Thyroid gland (tissue), 4 donors: ENCODE measurements around the gene SNRK. TPM values are rescaled to one million over a fixed set of nuclear protein-coding genes. Genes with fewer than 3 reads are reported as not detected.

Source experiments
- DNase-seq, 2 donors: peaks; one replicate each; pipeline ENCODE4 v3.0.0-alpha.2; 2019
- H3K27ac ChIP-seq, 3 donors: fragments of 200-600 bp; sonication (generic); 1 replicate in 2 of 3; 2 replicates in 1 of 3; pipeline ENCODE4 v1.5.1; 2016 to 2019; ENCODE audit warnings: mild to moderate bottlenecking in 1 of 3, moderate library complexity in 1 of 3
- H3K27me3 ChIP-seq: fragments of 200-600 bp; sonication (generic); one replicate; pipeline ENCODE4 v1.5.1; 2019
- H3K36me3 ChIP-seq, 2 donors: fragments of 200-600 bp; sonication (generic); one replicate each; pipeline ENCODE4 v1.5.1; 2016 to 2019
- H3K4me1 ChIP-seq, 2 donors: fragments of 200-600 bp; sonication (generic); one replicate each; pipeline ENCODE4 v1.5.1; 2017 to 2019
- H3K4me3 ChIP-seq, 3 donors: fragments of 200-600 bp; sonication (generic); replicated peaks in 1 of 3; 1 replicate in 2 of 3; 2 replicates in 1 of 3; pipeline ENCODE4 v1.5.1; 2016; ENCODE audit warnings: mild to moderate bottlenecking in 1 of 3
- H3K9me3 ChIP-seq: fragments of 200-600 bp; sonication (generic); one replicate; pipeline ENCODE4 v1.5.1; 2017
- POLR2A ChIP-seq, 2 donors: fragments of 450-650 bp; IDR thresholded peaks; one replicate each; pipeline ENCODE4 v1.6.1; 2017; ENCODE audit warnings: antibody characterized with exemption in 2 of 2, mild to moderate bottlenecking in 2 of 2, moderate library complexity in 1 of 2
- WGBS, 2 donors: methylation state at CpG; one replicate each; pipeline ENCODE4 v1.1.5; 2017; 5-methylcytosine and 5-hydroxymethylcytosine counted together
- intact Hi-C: fragments of 100-400 bp; cut with DNase I; formaldehyde crosslinking; loops from one replicate; pipeline ENCODE4 v1.15.1; 2023
- total RNA-seq, 4 donors: library from RNA; depleted of rRNA; stranded (reverse); fragments of >200 nt; gene quantifications; one replicate each; pipeline ENCODE4 v1.2.3, GENCODE V29; 2016
- TF ChIP-seq, protein P1 (sequence below), 6 experiments: fragments of 200-600 bp in 3 of 6; fragments of 450-650 bp in 3 of 6; sonication (generic) in 3 of 6; IDR thresholded peaks; one replicate each; pipeline ENCODE4 v1.5.1; 2016 to 2019; ENCODE audit warnings: antibody characterized with exemption in 6 of 6, mild to moderate bottlenecking in 2 of 6, inconsistent platforms in 1 of 6, moderate library complexity in 1 of 6

SNRK gene
- total RNA-seq, 4 donors from 2014 or later, result 44.2 to 90.5 (median 65.0) TPM

DNA sequence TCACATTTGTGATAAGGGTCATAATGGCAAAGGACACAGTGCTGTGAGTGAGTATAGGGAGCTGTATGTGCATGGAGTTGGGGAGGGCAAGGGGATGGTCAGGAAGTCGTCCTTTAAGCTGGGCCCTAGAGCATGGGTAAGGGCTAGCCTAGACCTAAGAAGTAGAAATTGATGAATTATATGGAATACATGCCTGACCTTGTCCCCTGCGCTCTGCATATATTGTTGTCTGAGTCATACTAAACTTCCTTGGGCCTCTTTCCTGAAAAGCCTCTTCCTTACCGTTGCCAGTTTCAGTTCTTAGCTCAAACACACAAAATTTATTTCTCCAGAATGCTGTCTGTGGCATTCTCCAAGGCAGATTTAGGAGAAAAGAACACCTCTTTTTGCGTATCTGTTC is 4.6 kb downstream of the SNRK start:
- no peaks in the 10 kb centered on the region for H3K9me3 ChIP-seq
- TF ChIP-seq POLR2A (IDR thresholded peaks at IDR 0.05), result no peak
- TF ChIP-seq, protein P1, sequence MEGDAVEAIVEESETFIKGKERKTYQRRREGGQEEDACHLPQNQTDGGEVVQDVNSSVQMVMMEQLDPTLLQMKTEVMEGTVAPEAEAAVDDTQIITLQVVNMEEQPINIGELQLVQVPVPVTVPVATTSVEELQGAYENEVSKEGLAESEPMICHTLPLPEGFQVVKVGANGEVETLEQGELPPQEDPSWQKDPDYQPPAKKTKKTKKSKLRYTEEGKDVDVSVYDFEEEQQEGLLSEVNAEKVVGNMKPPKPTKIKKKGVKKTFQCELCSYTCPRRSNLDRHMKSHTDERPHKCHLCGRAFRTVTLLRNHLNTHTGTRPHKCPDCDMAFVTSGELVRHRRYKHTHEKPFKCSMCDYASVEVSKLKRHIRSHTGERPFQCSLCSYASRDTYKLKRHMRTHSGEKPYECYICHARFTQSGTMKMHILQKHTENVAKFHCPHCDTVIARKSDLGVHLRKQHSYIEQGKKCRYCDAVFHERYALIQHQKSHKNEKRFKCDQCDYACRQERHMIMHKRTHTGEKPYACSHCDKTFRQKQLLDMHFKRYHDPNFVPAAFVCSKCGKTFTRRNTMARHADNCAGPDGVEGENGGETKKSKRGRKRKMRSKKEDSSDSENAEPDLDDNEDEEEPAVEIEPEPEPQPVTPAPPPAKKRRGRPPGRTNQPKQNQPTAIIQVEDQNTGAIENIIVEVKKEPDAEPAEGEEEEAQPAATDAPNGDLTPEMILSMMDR (IDR thresholded peaks at IDR 0.05), result no peak
- DNase-seq, result no peak
- WGBS, 2 donors, result 77 to 84% methylated on average over 4 of the region's 4 CpGs
- no peaks in the 10 kb centered on the region for H3K36me3 ChIP-seq
- no peaks in the 10 kb centered on the region for H3K27me3 ChIP-seq
- H3K4me3 ChIP-seq, result peak overlapping the region in 1 of 3 donors; percentile 4
- intact Hi-C loops, result loop anchor here (10.0 kb wide), 1 partner anchor 214 kb away; no protein-coding TSS in a partner anchor
- peaks cover 30 to 52% of the 10 kb centered on the region in 2 donors for H3K4me1 ChIP-seq
- peak overlapping the region in 1 of 3 donors; percentile 88 for H3K27ac ChIP-seq

DNA sequence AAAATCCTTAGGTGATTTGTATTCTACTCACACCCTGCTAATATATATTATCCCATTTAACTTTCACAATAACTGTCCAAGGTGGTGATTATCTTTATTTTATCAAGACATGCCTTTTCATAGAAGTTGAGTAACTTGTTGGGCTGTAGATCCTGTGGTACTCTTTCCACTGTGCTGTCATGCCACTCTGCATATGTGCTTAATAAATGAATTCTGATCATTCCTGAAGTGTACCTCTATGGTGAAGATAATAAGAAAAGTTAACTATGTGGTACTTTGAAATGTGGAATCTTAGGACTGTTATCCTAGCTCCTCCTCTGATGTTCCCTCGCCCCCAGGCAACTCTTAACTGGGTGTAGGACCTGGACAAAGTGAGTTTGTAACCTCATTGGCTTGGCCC is 5.2 kb downstream of the SNRK start:
- peak overlapping the region in 1 of 3 donors; percentile 8 for H3K27ac ChIP-seq

DNA sequence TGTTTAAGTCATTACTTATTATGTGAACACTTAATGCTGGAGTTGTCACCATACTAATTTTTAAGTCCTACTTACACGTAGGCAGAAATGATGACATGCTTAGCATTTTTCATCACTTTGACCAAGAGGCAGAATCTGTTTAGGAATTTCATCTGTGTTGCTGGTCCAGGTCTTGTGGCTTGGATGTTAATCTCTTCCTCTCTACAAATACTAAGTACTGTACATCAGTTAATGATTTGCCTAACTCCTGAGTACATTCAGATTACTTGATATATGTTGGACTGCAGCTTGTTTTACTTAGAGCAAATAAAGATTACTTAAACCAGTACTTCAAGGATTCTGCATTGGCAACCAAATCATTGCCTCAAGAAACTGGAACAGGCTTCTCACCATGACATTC is 8.6 kb downstream of the SNRK start:
- Histone ChIP-seq H3K36me3 (no peaks in the 10 kb centered on the region), H3K27me3 (no peaks in the 10 kb centered on the region), H3K9me3 (no peaks in the 10 kb centered on the region), H3K4me3 (no peak overlapping the region), H3K27ac (no peak overlapping the region), H3K4me1 (peaks cover 39 to 75% of the 10 kb centered on the region in 2 donors)
- intact Hi-C loops, result loop anchor here (10.0 kb wide), 1 partner anchor 210 kb away; no protein-coding TSS in a partner anchor
- DNase-seq, result no peak
- WGBS, 2 donors, result 56 to 73% methylated on average over 1 of the region's 1 CpG
- TF ChIP-seq, protein P1 (IDR thresholded peaks at IDR 0.05), result no peak
- TF ChIP-seq POLR2A (IDR thresholded peaks at IDR 0.05), result no peak

More for the DNA sequence above, 5.2 kb downstream of the SNRK start:
- Histone ChIP-seq H3K4me1 (peaks cover 34 to 58% of the 10 kb centered on the region in 2 donors), H3K36me3 (no peaks in the 10 kb centered on the region), H3K4me3 (peak overlapping the region in 1 of 3 donors; percentile 4), H3K9me3 (no peaks in the 10 kb centered on the region), H3K27me3 (no peaks in the 10 kb centered on the region)
- intact Hi-C loops, result loop anchor here (10.0 kb wide), 1 partner anchor 213 kb away; no protein-coding TSS in a partner anchor
- 87 to 88% methylated on average over 1 of the region's 1 CpG for WGBS, 2 donors
- no peak for DNase-seq
- TF ChIP-seq POLR2A (IDR thresholded peaks at IDR 0.05), result no peak
- TF ChIP-seq, protein P1 (IDR thresholded peaks at IDR 0.05), result no peak

DNA sequence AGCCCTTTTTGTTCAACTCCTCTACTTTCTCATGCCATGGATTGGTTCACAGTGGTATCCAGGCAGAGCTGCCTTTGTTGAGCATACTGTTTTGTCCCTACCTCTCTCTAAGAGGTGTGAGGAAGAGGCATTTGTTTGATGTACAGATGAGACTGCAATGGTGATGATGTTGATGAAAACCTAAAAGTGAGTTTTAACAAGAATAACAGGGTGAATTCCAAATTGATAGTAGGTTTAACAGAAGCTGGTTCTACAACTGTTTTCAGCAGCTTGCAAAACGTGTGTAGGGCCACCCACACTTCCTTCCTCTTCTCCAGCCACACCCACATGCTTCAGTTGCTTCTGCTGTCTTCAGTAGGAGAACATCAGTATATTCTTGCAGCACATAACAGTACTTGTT is 10.2 kb downstream of the SNRK start:
- Histone ChIP-seq H3K4me1 (peaks cover 24 to 71% of the 10 kb centered on the region in 2 donors), H3K4me3 (no peak overlapping the region), H3K9me3 (no peaks in the 10 kb centered on the region), H3K27me3 (no peaks in the 10 kb centered on the region), H3K36me3 (no peaks in the 10 kb centered on the region), H3K27ac (no peak overlapping the region)
- no peak for DNase-seq
- WGBS, 2 donors, result 9 to 22% methylated on average over 1 of the region's 1 CpG
- TF ChIP-seq, protein P1 (IDR thresholded peaks at IDR 0.05), result no peak
- TF ChIP-seq POLR2A (IDR thresholded peaks at IDR 0.05), result no peak
- intact Hi-C loops, result loop anchor here (10.0 kb wide), 1 partner anchor 208 kb away; no protein-coding TSS in a partner anchor

DNA sequence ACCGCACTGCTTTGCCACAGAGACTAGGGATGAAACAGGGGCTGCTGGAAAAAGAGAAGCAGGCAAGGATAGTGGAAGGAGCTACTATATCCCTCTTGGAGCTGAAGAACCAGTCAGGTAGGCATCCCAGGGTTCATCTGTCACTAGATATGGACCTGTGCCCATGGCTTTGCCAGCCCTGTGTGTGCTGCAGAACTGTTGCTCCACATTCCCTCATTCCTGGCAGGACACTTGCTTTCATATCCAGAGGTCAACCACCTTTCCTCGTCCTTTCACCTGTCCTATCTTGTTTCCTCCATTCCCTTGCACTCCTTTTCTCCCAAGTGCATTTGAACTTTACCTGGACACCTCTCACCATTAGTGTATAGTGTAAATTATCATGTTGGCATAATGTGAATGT is 12.0 kb downstream of the SNRK start:
- peaks cover 23 to 71% of the 10 kb centered on the region in 2 donors for H3K4me1 ChIP-seq
- H3K4me3 ChIP-seq, result no peak overlapping the region
- H3K27me3 ChIP-seq, result no peaks in the 10 kb centered on the region
- WGBS, 2 donors, result 61 to 67% methylated on average over 2 of the region's 2 CpGs
- H3K27ac ChIP-seq, result peak overlapping the region; percentile 11 to 27 (median 22)
- TF ChIP-seq POLR2A (IDR thresholded peaks at IDR 0.05), result no peak
- TF ChIP-seq, protein P1 (IDR thresholded peaks at IDR 0.05), result no peak
- no peaks in the 10 kb centered on the region for H3K9me3 ChIP-seq
- intact Hi-C loops, result loop anchor here (10.0 kb wide), 1 partner anchor 207 kb away; no protein-coding TSS in a partner anchor
- H3K36me3 ChIP-seq, result peaks cover 0 to 4% of the 10 kb centered on the region in 2 donors
- DNase-seq, result peak; percentile 32 to 58
